ENCODE measurements around the gene STARD13.

The STARD13 gene

GRCh38 chr13:33285420-33286124 is at the start of gene STARD13:
Gene STARD13, minus strand, starts transcription at chr13:33285755. Its CDS starts 117 bp downstream, at chr13:33285638.
- Histone ChIP-seq H3K9me2 (replicated peaks; ENCODE audit: insufficient read depth, low read length) (no peaks in the 10 kb centered on the region), H4K20me1 (ENCODE audit: low read depth, low read length) (no peaks in the 10 kb centered on the region), H2AFZ (ENCODE audit: low read depth, low read length, severe bottlenecking) (no peak within 1 kb of the TSS), H3K27ac (ENCODE audit: low read depth, low read length) (no peak within 1 kb of the TSS), H3K9ac (ENCODE audit: low read length) (no peak within 1 kb of the TSS), H3K9me3 (ENCODE audit: insufficient read depth, low read length) (no peaks in the 10 kb centered on the region), H3K27me3 (ENCODE audit: low read length) (no peaks in the 10 kb centered on the region), H3K36me3 (ENCODE audit: low read length) (no peaks in the 10 kb centered on the region), H3K79me2 (ENCODE audit: insufficient read depth, low read length) (no peaks in the 10 kb centered on the region), H3K4me2 (ENCODE audit: low read depth, low read length, poor library complexity, severe bottlenecking) (no peak within 1 kb of the TSS), H3K4me3 (ENCODE audit: insufficient read depth, low read length, poor library complexity, severe bottlenecking) (no peak within 1 kb of the TSS), H3F3A (ENCODE audit: insufficient read depth) (no peaks in the 10 kb centered on the region)
- TF ChIP-seq CTCF (IDR thresholded peaks at IDR 0.05; ENCODE audit: insufficient read depth, low read length, poor library complexity, severe bottlenecking) (no peak), EZH2phosphoT487 (conservative IDR thresholded peaks at IDR 0.05; ENCODE audit: low read length) (no peak)

GRCh38 chr13:33334831-33335230 is 49.3 kb upstream of the STARD13 start:
- Histone ChIP-seq H4K20me1 (ENCODE audit: low read depth, low read length) (no peaks in the 10 kb centered on the region), H3K36me3 (ENCODE audit: low read length) (no peaks in the 10 kb centered on the region), H3K27ac (ENCODE audit: low read depth, low read length) (no peak overlapping the region), H3K79me2 (ENCODE audit: insufficient read depth, low read length) (no peaks in the 10 kb centered on the region), H3K9me2 (replicated peaks; ENCODE audit: insufficient read depth, low read length) (no peaks in the 10 kb centered on the region), H3K9me3 (ENCODE audit: insufficient read depth, low read length) (no peaks in the 10 kb centered on the region), H3K27me3 (ENCODE audit: low read length) (no peaks in the 10 kb centered on the region), H2AFZ (ENCODE audit: low read depth, low read length, severe bottlenecking) (no peak overlapping the region), H3K4me3 (ENCODE audit: insufficient read depth, low read length, poor library complexity, severe bottlenecking) (no peak overlapping the region), H3F3A (ENCODE audit: insufficient read depth) (no peaks in the 10 kb centered on the region), H3K9ac (ENCODE audit: low read length) (no peak overlapping the region), H3K4me2 (ENCODE audit: low read depth, low read length, poor library complexity, severe bottlenecking) (no peak overlapping the region)
- TF ChIP-seq EZH2phosphoT487 (conservative IDR thresholded peaks at IDR 0.05; ENCODE audit: low read length) (no peak), CTCF (IDR thresholded peaks at IDR 0.05; ENCODE audit: insufficient read depth, low read length, poor library complexity, severe bottlenecking) (no peak)

- no peaks in the 10 kb centered on the region for H3K9me3 ChIP-seq (ENCODE audit: insufficient read depth, low read length)
- no peaks in the 10 kb centered on the region for H3K9me2 ChIP-seq (replicated peaks; ENCODE audit: insufficient read depth, low read length)
- no peak overlapping the region for H3K4me3 ChIP-seq (ENCODE audit: insufficient read depth, low read length, poor library complexity, severe bottlenecking)
- no peak overlapping the region for H2AFZ ChIP-seq (ENCODE audit: low read depth, low read length, severe bottlenecking)
- H3K36me3 ChIP-seq (ENCODE audit: low read length), result no peaks in the 10 kb centered on the region
- H3K4me2 ChIP-seq (ENCODE audit: low read depth, low read length, poor library complexity, severe bottlenecking), result no peak overlapping the region
- H3F3A ChIP-seq (ENCODE audit: insufficient read depth), result no peaks in the 10 kb centered on the region
- H3K27me3 ChIP-seq (ENCODE audit: low read length), result no peaks in the 10 kb centered on the region
- TF ChIP-seq EZH2phosphoT487 (conservative IDR thresholded peaks at IDR 0.05; ENCODE audit: low read length) (no peak), CTCF (IDR thresholded peaks at IDR 0.05; ENCODE audit: insufficient read depth, low read length, poor library complexity, severe bottlenecking) (no peak)
- H3K9ac ChIP-seq (ENCODE audit: low read length), result no peak overlapping the region
- H4K20me1 ChIP-seq (ENCODE audit: low read depth, low read length), result no peaks in the 10 kb centered on the region
- no peaks in the 10 kb centered on the region for H3K79me2 ChIP-seq (ENCODE audit: insufficient read depth, low read length)
- no peak overlapping the region for H3K27ac ChIP-seq (ENCODE audit: low read depth, low read length)
These were observed 46.4 kb upstream of the STARD13 start for GRCh38 chr13:33331962-33332361.
